K562 (cell line): ENCODE data around the gene ZSWIM1. TPM values are rescaled to one million over a fixed set of nuclear protein-coding genes. Genes with fewer than 3 reads are reported as not detected.

Experiments
- CBFB ChIP-seq: sonication (generic); formaldehyde crosslinking; IDR thresholded peaks from 2 replicates; pipeline ENCODE4 v1.4.0; 2020; ENCODE audit warnings: mild to moderate bottlenecking, missing genetic modification reagents
- CREM ChIP-seq: IDR thresholded peaks from 2 replicates; pipeline ENCODE4 v1.6.1; 2014; ENCODE audit warnings: antibody characterized with exemption, low read depth
- E2F4 ChIP-seq: sonication (generic); formaldehyde crosslinking; IDR thresholded peaks from 2 replicates; pipeline ENCODE4 v1.8.0; 2022; ENCODE audit warnings: mild to moderate bottlenecking, low read depth, missing genetic modification reagents
- GATA2 ChIP-seq: sonication (generic); formaldehyde crosslinking; IDR thresholded peaks from 2 replicates; pipeline ENCODE4 v1.4.0; 2020; ENCODE audit warnings: mild to moderate bottlenecking, missing genetic modification reagents
- HBP1 ChIP-seq: fragments of 450-650 bp; formaldehyde crosslinking; IDR thresholded peaks from 2 replicates; pipeline ENCODE4 v1.4.0; 2022; ENCODE audit warnings: missing genetic modification characterization
- HDAC2 ChIP-seq: fragments of 450-650 bp; IDR thresholded peaks from 2 replicates; pipeline ENCODE4 v1.6.1; 2016; ENCODE audit warnings: mild to moderate bottlenecking
- HES1 ChIP-seq: fragments of 450-650 bp; IDR thresholded peaks from 2 replicates; pipeline ENCODE4 v1.6.1; 2016; ENCODE audit warnings: low read depth, mild to moderate bottlenecking, moderate library complexity
- HNRNPLL ChIP-seq: fragments of 200-400 bp; formaldehyde crosslinking; IDR thresholded peaks from 2 replicates; pipeline ENCODE4 v1.6.1; 2017; ENCODE audit warnings: low read length, low read depth, mild to moderate bottlenecking; ENCODE audit not compliant: poor library complexity, severe bottlenecking
- NFIX ChIP-seq: fragments of 250-450 bp; sonication (Bioruptor Pico); IDR thresholded peaks from 2 replicates; pipeline ENCODE4 v1.4.0; 2020; ENCODE audit warnings: low read depth, mild to moderate bottlenecking, moderate library complexity
- PHB2 ChIP-seq: fragments of 450-650 bp; IDR thresholded peaks from 2 replicates; pipeline ENCODE4 v1.6.1; 2017; ENCODE audit warnings: low read depth
- PKNOX1 ChIP-seq: fragments of 450-650 bp; IDR thresholded peaks from 2 replicates; pipeline ENCODE4 v1.6.1; 2016
- TARDBP ChIP-seq: fragments of 450-650 bp; IDR thresholded peaks from 2 replicates; pipeline ENCODE4 v1.6.1; 2016
- TCF7 ChIP-seq: sonication (generic); IDR thresholded peaks from 2 replicates; pipeline ENCODE4 v1.6.1; 2016; ENCODE audit warnings: antibody characterized with exemption, borderline replicate concordance
- VEZF1 ChIP-seq: fragments of 200-800 bp; sonication (Bioruptor generic); IDR thresholded peaks from 2 replicates; pipeline ENCODE4 v1.6.1; 2017; ENCODE audit warnings: missing genetic modification characterization, missing compliant biosample characterization
- ZNF175 ChIP-seq: fragments of 200-800 bp; sonication (Bioruptor generic); IDR thresholded peaks from 2 replicates; pipeline ENCODE4 v1.6.1; 2016; ENCODE audit warnings: low read depth, mild to moderate bottlenecking, missing genetic modification characterization, missing compliant biosample characterization
- polyA plus RNA-seq, 8 experiments: library from polyadenylated mRNA; depleted of rRNA in 4 of 8; stranded (reverse) in 5 of 8; unstranded in 3 of 8; fragments of >200 nt; fragmentation: Nextera tagmentation in 2 of 8; fragmentation: Illumina TruSeq in 1 of 8; extraction: Ambion mirVana in 2 of 8; extraction: Trizol in 1 of 8; gene quantifications; 2 replicates each; pipeline versions ENCODE4 v1.2.1 to v1.2.3, GENCODE V29; 2011 to 2014; ENCODE audit warnings: inconsistent platforms in 1 of 8, missing spikeins in 1 of 8
- total RNA-seq, 7 experiments: library from RNA; depleted of rRNA in 6 of 7; stranded (reverse); fragments of >200 nt in 6 of 7; fragmentation: Illumina TruSeq in 2 of 7; extraction: Trizol in 2 of 7; gene quantifications; 2 replicates each; pipeline versions ENCODE4 v1.2.1 to v1.2.3, GENCODE V29; 2011 to 2021; ENCODE audit warnings: low replicate concordance in 1 of 7
- TF ChIP-seq, protein P1 (sequence below): fragments of 250-450 bp; sonication (Bioruptor Pico); IDR thresholded peaks from 2 replicates; pipeline ENCODE4 v1.4.0; 2020

Gene ZSWIM1
- total and polyA plus RNA-seq, 9 of the 15 experiments (the other 6 are each of a cell fraction or from before 2014, with no cell fraction given) = 2.5 to 15.6 (median 9.5) TPM

GRCh38 chr20:45878076-45878761 lies 2.8 kb upstream of the ZSWIM1 start (continued):
- TF ChIP-seq HBP1 (CRISPR knock-in tag) (no peak), HDAC2 (no peak), CBFB (CRISPR knock-in tag) (no peak), VEZF1 (CRISPR knock-in tag) (peak; percentile 63), HNRNPLL (peak; percentile 45), TCF7 (no peak), CREM (no peak), NFIX (CRISPR knock-in tag) (no peak), GATA2 (CRISPR knock-in tag) (no peak), ZNF175 (CRISPR knock-in tag) (no peak), PKNOX1 (0 out of 2 replicates have a peak, but pooled peaks have one; percentile 4), PHB2 (no peak), E2F4 (CRISPR knock-in tag) (no peak), TARDBP (no peak), HES1 (no peak)
- TF ChIP-seq, protein P1, sequence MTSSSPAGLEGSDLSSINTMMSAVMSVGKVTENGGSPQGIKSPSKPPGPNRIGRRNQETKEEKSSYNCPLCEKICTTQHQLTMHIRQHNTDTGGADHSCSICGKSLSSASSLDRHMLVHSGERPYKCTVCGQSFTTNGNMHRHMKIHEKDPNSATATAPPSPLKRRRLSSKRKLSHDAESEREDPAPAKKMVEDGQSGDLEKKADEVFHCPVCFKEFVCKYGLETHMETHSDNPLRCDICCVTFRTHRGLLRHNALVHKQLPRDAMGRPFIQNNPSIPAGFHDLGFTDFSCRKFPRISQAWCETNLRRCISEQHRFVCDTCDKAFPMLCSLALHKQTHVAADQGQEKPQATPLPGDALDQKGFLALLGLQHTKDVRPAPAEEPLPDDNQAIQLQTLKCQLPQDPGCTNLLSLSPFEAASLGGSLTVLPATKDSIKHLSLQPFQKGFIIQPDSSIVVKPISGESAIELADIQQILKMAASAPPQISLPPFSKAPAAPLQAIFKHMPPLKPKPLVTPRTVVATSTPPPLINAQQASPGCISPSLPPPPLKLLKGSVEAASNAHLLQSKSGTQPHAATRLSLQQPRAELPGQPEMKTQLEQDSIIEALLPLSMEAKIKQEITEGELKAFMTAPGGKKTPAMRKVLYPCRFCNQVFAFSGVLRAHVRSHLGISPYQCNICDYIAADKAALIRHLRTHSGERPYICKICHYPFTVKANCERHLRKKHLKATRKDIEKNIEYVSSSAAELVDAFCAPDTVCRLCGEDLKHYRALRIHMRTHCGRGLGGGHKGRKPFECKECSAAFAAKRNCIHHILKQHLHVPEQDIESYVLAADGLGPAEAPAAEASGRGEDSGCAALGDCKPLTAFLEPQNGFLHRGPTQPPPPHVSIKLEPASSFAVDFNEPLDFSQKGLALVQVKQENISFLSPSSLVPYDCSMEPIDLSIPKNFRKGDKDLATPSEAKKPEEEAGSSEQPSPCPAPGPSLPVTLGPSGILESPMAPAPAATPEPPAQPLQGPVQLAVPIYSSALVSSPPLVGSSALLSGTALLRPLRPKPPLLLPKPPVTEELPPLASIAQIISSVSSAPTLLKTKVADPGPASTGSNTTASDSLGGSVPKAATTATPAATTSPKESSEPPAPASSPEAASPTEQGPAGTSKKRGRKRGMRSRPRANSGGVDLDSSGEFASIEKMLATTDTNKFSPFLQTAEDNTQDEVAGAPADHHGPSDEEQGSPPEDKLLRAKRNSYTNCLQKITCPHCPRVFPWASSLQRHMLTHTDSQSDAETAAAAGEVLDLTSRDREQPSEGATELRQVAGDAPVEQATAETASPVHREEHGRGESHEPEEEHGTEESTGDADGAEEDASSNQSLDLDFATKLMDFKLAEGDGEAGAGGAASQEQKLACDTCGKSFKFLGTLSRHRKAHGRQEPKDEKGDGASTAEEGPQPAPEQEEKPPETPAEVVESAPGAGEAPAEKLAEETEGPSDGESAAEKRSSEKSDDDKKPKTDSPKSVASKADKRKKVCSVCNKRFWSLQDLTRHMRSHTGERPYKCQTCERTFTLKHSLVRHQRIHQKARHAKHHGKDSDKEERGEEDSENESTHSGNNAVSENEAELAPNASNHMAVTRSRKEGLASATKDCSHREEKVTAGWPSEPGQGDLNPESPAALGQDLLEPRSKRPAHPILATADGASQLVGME (CRISPR knock-in tag) = 0 out of 2 replicates have a peak, but pooled peaks have one; percentile 30
